Activated naive CD8-positive, alpha-beta T cell treated with anti-CD3 and anti-CD28 coated beads, Interleukin-2, amount 10 ng/mL, durations not matched to agents 7 days and 5 days (primary cell): ENCODE measurements around the gene NKAPL. TPM values are rescaled to one million over a fixed set of nuclear protein-coding genes. Genes with fewer than 3 reads are reported as not detected.

Experiments
- ATAC-seq: fragments of 150-1000 bp; cut with Tn5 transposase; one replicate; pipeline ENCODE4 v1.10.0; 2021; ENCODE audit warnings: low read depth, moderate library complexity
- POLR2A ChIA-PET: fragments of 350-600 bp; sonication (Branson Sonifier 250); formaldehyde crosslinking; loops from one replicate; lab custom pipeline; 2021; ENCODE audit warnings: antibody characterized with exemption; lab: Charles Lee
- DNase-seq: peaks from one replicate; pipeline ENCODE4 v3.0.0; 2021
- H3K27ac Mint-ChIP-seq: one replicate; pipeline ENCODE4 v1.8.0; 2022; ENCODE audit warnings: mild to moderate bottlenecking, mixed read lengths
- H3K27me3 Mint-ChIP-seq: one replicate; pipeline ENCODE4 v1.8.0; 2022; ENCODE audit warnings: mild to moderate bottlenecking, moderate library complexity, mixed read lengths
- H3K36me3 Mint-ChIP-seq: one replicate; pipeline ENCODE4 v1.8.0; 2021; ENCODE audit warnings: mild to moderate bottlenecking, mixed read lengths
- H3K4me1 Mint-ChIP-seq: one replicate; pipeline ENCODE4 v1.8.0; 2021; ENCODE audit warnings: mixed read lengths
- H3K4me3 Mint-ChIP-seq: one replicate; pipeline ENCODE4 v1.8.0; 2022; ENCODE audit warnings: mild to moderate bottlenecking, moderate library complexity, mixed read lengths
- H3K9me3 Mint-ChIP-seq: one replicate; pipeline ENCODE4 v1.8.0; 2021; ENCODE audit warnings: mixed read lengths
- total RNA-seq, 2 experiments: library from RNA; stranded (reverse); gene quantifications; one replicate each; pipeline ENCODE4 v1.2.3, GENCODE V29; 2021

The NKAPL gene
- not detected for total RNA-seq

- ATAC-seq, result peak; percentile 76
- H3K27me3 Mint-ChIP-seq, result peaks cover 4% of the 10 kb centered on the region
- POLR2A ChIA-PET, result no interaction called here
- peaks cover 7% of the 10 kb centered on the region for H3K4me1 Mint-ChIP-seq
- peak within 1 kb of the TSS; percentile 72 for H3K27ac Mint-ChIP-seq
- H3K36me3 Mint-ChIP-seq, result peaks cover 12% of the 10 kb centered on the region
- peak; percentile 65 for DNase-seq
- peak within 1 kb of the TSS; percentile 53 for H3K4me3 Mint-ChIP-seq
- H3K9me3 Mint-ChIP-seq, result peaks cover 11% of the 10 kb centered on the region
Observed at GRCh38 chr6:28258877-28259777, at the start of gene NKAPL. NKAPL (plus strand) TSS chr6:28259297; CDS start chr6:28259372, 75 bp downstream.

GRCh38 chr6:28209753-28210535, 49.2 kb upstream of the NKAPL start:
- POLR2A ChIA-PET, result no interaction called here
- H3K36me3 Mint-ChIP-seq, result peaks cover 4% of the 10 kb centered on the region
- no peak overlapping the region for H3K4me3 Mint-ChIP-seq
- H3K27me3 Mint-ChIP-seq, result peaks cover 93% of the 10 kb centered on the region
- DNase-seq (no peak), ATAC-seq (no peak)
- H3K4me1 Mint-ChIP-seq, result peaks cover 32% of the 10 kb centered on the region
- H3K27ac Mint-ChIP-seq, result no peak overlapping the region
- peaks cover 5% of the 10 kb centered on the region for H3K9me3 Mint-ChIP-seq

GRCh38 chr6:28211840-28212509, 47.1 kb upstream of the NKAPL start:
- Mint-ChIP-seq H3K36me3 (peaks cover 4% of the 10 kb centered on the region), H3K27me3 (peaks cover 89% of the 10 kb centered on the region), H3K27ac (no peak overlapping the region), H3K4me3 (peak overlapping the region; percentile 83), H3K9me3 (no peaks in the 10 kb centered on the region), H3K4me1 (peaks cover 32% of the 10 kb centered on the region)
- POLR2A ChIA-PET, result no interaction called here
- DNase-seq (peak; percentile 58), ATAC-seq (peak; percentile 48)

GRCh38 chr6:28212510-28213212, 46.4 kb upstream of the NKAPL start:
- DNase-seq (no peak), ATAC-seq (peak; percentile 37)
- POLR2A ChIA-PET, result no interaction called here
- H3K27me3 Mint-ChIP-seq, result peaks cover 86% of the 10 kb centered on the region
- H3K4me1 Mint-ChIP-seq, result peaks cover 26% of the 10 kb centered on the region
- peak overlapping the region; percentile 83 for H3K4me3 Mint-ChIP-seq
- H3K27ac Mint-ChIP-seq, result no peak overlapping the region
- H3K9me3 Mint-ChIP-seq, result no peaks in the 10 kb centered on the region
- peaks cover 2% of the 10 kb centered on the region for H3K36me3 Mint-ChIP-seq

- no peaks in the 10 kb centered on the region for H3K9me3 Mint-ChIP-seq
- H3K4me1 Mint-ChIP-seq, result peaks cover 22% of the 10 kb centered on the region
- POLR2A ChIA-PET, result no interaction called here
- peak overlapping the region; percentile 83 for H3K4me3 Mint-ChIP-seq
- H3K36me3 Mint-ChIP-seq, result peaks cover 2% of the 10 kb centered on the region
- ATAC-seq, result no peak
- no peak overlapping the region for H3K27ac Mint-ChIP-seq
- DNase-seq, result no peak
- H3K27me3 Mint-ChIP-seq, result peaks cover 86% of the 10 kb centered on the region
Observed at GRCh38 chr6:28213213-28213523, 45.9 kb upstream of the NKAPL start.

GRCh38 chr6:28215425-28215824, 43.7 kb upstream of the NKAPL start:
- H3K27ac Mint-ChIP-seq, result no peak overlapping the region
- peak overlapping the region; percentile 32 for H3K4me3 Mint-ChIP-seq
- peaks cover 24% of the 10 kb centered on the region for H3K4me1 Mint-ChIP-seq
- H3K36me3 Mint-ChIP-seq, result no peaks in the 10 kb centered on the region
- no peak for DNase-seq
- H3K27me3 Mint-ChIP-seq, result peaks cover 84% of the 10 kb centered on the region
- no peaks in the 10 kb centered on the region for H3K9me3 Mint-ChIP-seq
- POLR2A ChIA-PET, result no interaction called here
- no peak for ATAC-seq

GRCh38 chr6:28217890-28218289, 41.2 kb upstream of the NKAPL start:
- Mint-ChIP-seq H3K9me3 (no peaks in the 10 kb centered on the region), H3K36me3 (no peaks in the 10 kb centered on the region), H3K27ac (no peak overlapping the region), H3K4me3 (peak overlapping the region; percentile 31), H3K4me1 (peaks cover 10% of the 10 kb centered on the region), H3K27me3 (peaks cover 82% of the 10 kb centered on the region)
- DNase-seq (no peak), ATAC-seq (no peak)
- POLR2A ChIA-PET, result interaction anchor here (0.7 to 1.0 kb wide), 2 partner anchors 49 to 93 kb away, joined by 4 read pairs; partner anchors contain the start of genes ZSCAN16 and ZSCAN26

GRCh38 chr6:28218312-28219248, 40.5 kb upstream of the NKAPL start:
- H3K4me1 Mint-ChIP-seq, result peaks cover 7% of the 10 kb centered on the region
- H3K27me3 Mint-ChIP-seq, result peaks cover 82% of the 10 kb centered on the region
- no peak overlapping the region for H3K27ac Mint-ChIP-seq
- ATAC-seq (peak; percentile 76), DNase-seq (peak; percentile 56)
- H3K9me3 Mint-ChIP-seq, result no peaks in the 10 kb centered on the region
- POLR2A ChIA-PET, result interaction anchor here (0.7 to 1.0 kb wide), 2 partner anchors 49 to 94 kb away, joined by 4 read pairs; partner anchors contain the start of genes ZSCAN16 and ZSCAN26
- H3K4me3 Mint-ChIP-seq, result peak overlapping the region; percentile 80
- H3K36me3 Mint-ChIP-seq, result no peaks in the 10 kb centered on the region

GRCh38 chr6:28220257-28221133, 38.6 kb upstream of the NKAPL start:
- H3K36me3 Mint-ChIP-seq, result no peaks in the 10 kb centered on the region
- peaks cover 79% of the 10 kb centered on the region for H3K27me3 Mint-ChIP-seq
- DNase-seq (no peak), ATAC-seq (no peak)
- H3K27ac Mint-ChIP-seq, result no peak overlapping the region
- POLR2A ChIA-PET, result interaction anchor here (0.8 kb wide), 1 partner anchor 67 kb away, joined by 3 read pairs; no protein-coding TSS in a partner anchor
- no peak overlapping the region for H3K4me3 Mint-ChIP-seq
- peaks cover 12% of the 10 kb centered on the region for H3K4me1 Mint-ChIP-seq
- H3K9me3 Mint-ChIP-seq, result no peaks in the 10 kb centered on the region

- peaks cover 16% of the 10 kb centered on the region for H3K36me3 Mint-ChIP-seq
- ATAC-seq (no peak), DNase-seq (no peak)
- H3K9me3 Mint-ChIP-seq, result no peaks in the 10 kb centered on the region
- peaks cover 49% of the 10 kb centered on the region for H3K27me3 Mint-ChIP-seq
- peak overlapping the region; percentile 56 for H3K27ac Mint-ChIP-seq
- POLR2A ChIA-PET, result interaction anchor here (0.7 kb wide), 1 partner anchor 813 kb away, joined by 6 read pairs; no protein-coding TSS in a partner anchor
- peaks cover 35% of the 10 kb centered on the region for H3K4me1 Mint-ChIP-seq
- H3K4me3 Mint-ChIP-seq, result peak overlapping the region; percentile 86
Observed at GRCh38 chr6:28224131-28225055, 34.7 kb upstream of the NKAPL start.
